Astrocyte (in vitro differentiated cells and primary cell): ENCODE measurements around the gene APRT. TPM values are rescaled to one million over a fixed set of nuclear protein-coding genes. Genes with fewer than 3 reads are reported as not detected.

Experiments used
- DNase-seq: peaks from one replicate; pipeline ENCODE4 v3.0.0-alpha.2; 2010; ENCODE audit warnings: low read depth
- FAIRE-seq: peaks from 2 replicates; lab custom pipeline; 2011; peaks lifted over from hg19 to GRCh38; lab: Jason Lieb, UNC
- H2AFZ ChIP-seq: 2 replicates; pipeline ENCODE4 v1.6.0; 2012; ENCODE audit warnings: low read depth, low read length, inconsistent platforms
- H3K27ac ChIP-seq: 2 replicates; pipeline ENCODE4 v1.5.1; 2011; ENCODE audit warnings: low read depth, low read length, inconsistent platforms
- H3K27me3 ChIP-seq: 2 replicates; pipeline ENCODE4 v1.6.0; 2011; ENCODE audit warnings: low read length, inconsistent platforms; ENCODE audit not compliant: insufficient read depth
- H3K36me3 ChIP-seq: 2 replicates; pipeline ENCODE4 v1.5.1; 2011; ENCODE audit warnings: low read length, inconsistent platforms; ENCODE audit not compliant: insufficient read depth
- H3K4me1 ChIP-seq: 2 replicates; pipeline ENCODE4 v1.5.1; 2011; ENCODE audit warnings: low read length, inconsistent platforms; ENCODE audit not compliant: insufficient read depth
- H3K4me2 ChIP-seq: 2 replicates; pipeline ENCODE4 v1.6.0; 2012; ENCODE audit warnings: low read length, inconsistent platforms
- H3K4me3 ChIP-seq: 2 replicates; pipeline ENCODE4 v1.5.1; 2011; ENCODE audit warnings: low read depth, mild to moderate bottlenecking, low read length, inconsistent platforms; ENCODE audit not compliant: insufficient read depth
- H3K79me2 ChIP-seq: 2 replicates; pipeline ENCODE4 v1.6.0; 2012; ENCODE audit warnings: mild to moderate bottlenecking, low read length, inconsistent platforms; ENCODE audit not compliant: insufficient read depth
- H3K9ac ChIP-seq: 2 replicates; pipeline ENCODE4 v1.6.0; 2012; ENCODE audit warnings: mild to moderate bottlenecking, low read length, inconsistent platforms
- H3K9me3 ChIP-seq: 2 replicates; pipeline ENCODE4 v1.5.1; 2012; ENCODE audit warnings: low read depth, mild to moderate bottlenecking, low read length, inconsistent platforms; ENCODE audit not compliant: insufficient read depth
- H4K20me1 ChIP-seq: 2 replicates; pipeline ENCODE4 v1.6.0; 2012; ENCODE audit warnings: low read length, inconsistent platforms; ENCODE audit not compliant: insufficient read depth
- H3K27ac Mint-ChIP-seq: one replicate; pipeline ENCODE4 v1.8.0; 2021; ENCODE audit warnings: mild to moderate bottlenecking, mixed read lengths; ENCODE audit not compliant: unreplicated experiment
- H3K27me3 Mint-ChIP-seq: one replicate; pipeline ENCODE4 v1.8.0; 2021; ENCODE audit warnings: low read depth, mixed read lengths; ENCODE audit not compliant: unreplicated experiment
- H3K36me3 Mint-ChIP-seq: one replicate; pipeline ENCODE4 v1.8.0; 2021; ENCODE audit warnings: low read depth, mixed read lengths; ENCODE audit not compliant: unreplicated experiment
- H3K4me1 Mint-ChIP-seq: one replicate; pipeline ENCODE4 v1.8.0; 2021; ENCODE audit warnings: low read depth, mixed read lengths; ENCODE audit not compliant: unreplicated experiment
- H3K4me3 Mint-ChIP-seq: one replicate; pipeline ENCODE4 v1.8.0; 2021; ENCODE audit warnings: mild to moderate bottlenecking, moderate library complexity, mixed read lengths; ENCODE audit not compliant: unreplicated experiment
- H3K9me3 Mint-ChIP-seq: one replicate; pipeline ENCODE4 v1.8.0; 2021; ENCODE audit warnings: mild to moderate bottlenecking, mixed read lengths; ENCODE audit not compliant: unreplicated experiment
- CTCF ChIP-seq: IDR thresholded peaks from 2 replicates; pipeline ENCODE4 v1.5.1; 2011; ENCODE audit warnings: low read depth, mild to moderate bottlenecking, inconsistent platforms, low read length, moderate library complexity; ENCODE audit not compliant: insufficient read depth
- EZH2 ChIP-seq: IDR thresholded peaks from 2 replicates; pipeline ENCODE4 v1.6.1; 2012; ENCODE audit warnings: mild to moderate bottlenecking, low read length, inconsistent platforms; ENCODE audit not compliant: insufficient read depth
- total RNA-seq: library from RNA; stranded (reverse); gene quantifications from 2 replicates; pipeline ENCODE4 v1.2.1, GENCODE V29; 2021

APRT gene
- total RNA-seq, 1 donor from 2014 or later, result 132 TPM

DNA sequence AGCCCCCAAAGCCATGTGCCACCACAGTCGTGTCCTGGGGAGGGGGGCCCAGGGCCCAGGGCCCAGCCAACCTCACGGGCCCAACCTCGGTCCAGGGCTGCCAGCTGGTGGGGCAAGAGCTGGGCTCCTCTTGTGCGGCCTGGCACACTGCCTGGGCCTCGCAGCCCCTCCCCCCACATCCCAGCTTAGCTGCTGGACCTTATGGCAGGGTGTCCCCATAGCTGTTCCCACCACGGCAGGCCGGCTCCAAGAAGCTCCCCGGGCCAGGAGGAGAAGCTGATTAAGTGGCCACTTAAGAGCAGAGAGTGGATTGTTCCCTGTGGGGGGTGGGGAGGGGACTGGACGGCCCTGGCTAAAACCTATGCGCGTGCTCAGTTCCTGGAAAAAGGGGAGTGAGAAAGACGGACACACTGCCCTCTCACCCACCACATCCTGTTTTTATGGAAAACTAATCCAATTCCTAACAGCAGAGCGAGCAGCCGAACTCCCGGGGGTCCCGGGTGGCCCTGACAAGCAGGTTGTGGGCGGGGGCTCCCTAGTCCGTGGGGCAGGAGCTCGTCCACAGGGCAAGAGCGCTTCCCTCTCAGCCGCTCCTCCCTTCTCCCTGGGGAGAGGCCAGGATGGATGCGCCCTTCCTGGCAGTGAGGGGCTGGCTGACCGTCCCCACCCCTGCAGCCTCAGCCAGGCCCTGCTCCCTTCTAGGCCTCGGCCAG is 43.5 kb downstream of the APRT start:
- Mint-ChIP-seq H3K4me1 (peaks cover 65% of the 10 kb centered on the region), H3K4me3 (no peak overlapping the region), H3K9me3 (no peaks in the 10 kb centered on the region), H3K27me3 (no peaks in the 10 kb centered on the region), H3K36me3 (peaks cover 2% of the 10 kb centered on the region), H3K27ac (no peak overlapping the region)
- Histone ChIP-seq H3K4me1 (peaks cover 76% of the 10 kb centered on the region), H3K27ac (peak overlapping the region; percentile 53), H3K4me2 (peak overlapping the region; percentile 76), H3K9ac (peak overlapping the region; percentile 61), H4K20me1 (peaks cover 96% of the 10 kb centered on the region), H3K79me2 (peaks cover 92% of the 10 kb centered on the region), H3K27me3 (no peaks in the 10 kb centered on the region), H3K36me3 (no peaks in the 10 kb centered on the region), H3K9me3 (no peaks in the 10 kb centered on the region), H2AFZ (peak overlapping the region; percentile 24), H3K4me3 (no peak overlapping the region)
- DNase-seq (peak; percentile 50), FAIRE-seq (no peak)
- TF ChIP-seq CTCF (no peak), EZH2 (no peak)

GRCh38 chr16:88767546-88768070 is 44.1 kb downstream of the APRT start:
- Histone ChIP-seq H2AFZ (no peak overlapping the region), H3K27ac (peak overlapping the region; percentile 53), H3K36me3 (no peaks in the 10 kb centered on the region), H3K4me1 (peaks cover 70% of the 10 kb centered on the region), H3K27me3 (no peaks in the 10 kb centered on the region), H3K79me2 (peaks cover 97% of the 10 kb centered on the region), H3K9me3 (no peaks in the 10 kb centered on the region), H3K9ac (peak overlapping the region; percentile 61), H3K4me3 (no peak overlapping the region), H4K20me1 (peaks cover 97% of the 10 kb centered on the region), H3K4me2 (peak overlapping the region; percentile 76)
- H3K27ac Mint-ChIP-seq, result no peak overlapping the region
- H3K4me3 Mint-ChIP-seq, result peak overlapping the region; percentile 11
- H3K27me3 Mint-ChIP-seq, result no peaks in the 10 kb centered on the region
- TF ChIP-seq CTCF, result no peak
- TF ChIP-seq EZH2, result no peak
- H3K36me3 Mint-ChIP-seq, result peaks cover 2% of the 10 kb centered on the region
- FAIRE-seq, result no peak
- no peak for DNase-seq
- H3K9me3 Mint-ChIP-seq, result no peaks in the 10 kb centered on the region
- peaks cover 61% of the 10 kb centered on the region for H3K4me1 Mint-ChIP-seq

GRCh38 chr16:88766975-88767374 is 44.8 kb downstream of the APRT start:
- no peak overlapping the region for H3K27ac ChIP-seq
- H3K9ac ChIP-seq, result no peak overlapping the region
- Mint-ChIP-seq H3K27me3 (no peaks in the 10 kb centered on the region), H3K4me3 (no peak overlapping the region), H3K9me3 (no peaks in the 10 kb centered on the region), H3K36me3 (peaks cover 2% of the 10 kb centered on the region), H3K4me1 (peaks cover 54% of the 10 kb centered on the region), H3K27ac (peak overlapping the region; percentile 49)
- peaks cover 97% of the 10 kb centered on the region for H3K79me2 ChIP-seq
- H3K9me3 ChIP-seq, result no peaks in the 10 kb centered on the region
- TF ChIP-seq CTCF (no peak), EZH2 (no peak)
- no peaks in the 10 kb centered on the region for H3K36me3 ChIP-seq
- DNase-seq (no peak), FAIRE-seq (no peak)
- no peak overlapping the region for H3K4me3 ChIP-seq
- H2AFZ ChIP-seq, result no peak overlapping the region
- no peak overlapping the region for H3K4me2 ChIP-seq
- no peaks in the 10 kb centered on the region for H3K27me3 ChIP-seq
- H4K20me1 ChIP-seq, result peaks cover 97% of the 10 kb centered on the region
- peaks cover 66% of the 10 kb centered on the region for H3K4me1 ChIP-seq
